Measurements from ENCODE around the gene LSM12.
"Not testable (repeated sequence)": the region's sequence is repeated elsewhere in the genome, so short reads cannot be mapped to it uniquely, and the experiment has no call there.

LSM12 gene
- 8.9 to 20.3 (median 11.7) reads per million in 3 experiments for total RNA-seq

GRCh38 chr17:44066204-44066930, at the start of gene LSM12:
Gene LSM12 (minus strand): TSS chr17:44066671. CDS start chr17:44066587, 84 bp downstream.
- peak; percentile 88 for DNase-seq

DNA sequence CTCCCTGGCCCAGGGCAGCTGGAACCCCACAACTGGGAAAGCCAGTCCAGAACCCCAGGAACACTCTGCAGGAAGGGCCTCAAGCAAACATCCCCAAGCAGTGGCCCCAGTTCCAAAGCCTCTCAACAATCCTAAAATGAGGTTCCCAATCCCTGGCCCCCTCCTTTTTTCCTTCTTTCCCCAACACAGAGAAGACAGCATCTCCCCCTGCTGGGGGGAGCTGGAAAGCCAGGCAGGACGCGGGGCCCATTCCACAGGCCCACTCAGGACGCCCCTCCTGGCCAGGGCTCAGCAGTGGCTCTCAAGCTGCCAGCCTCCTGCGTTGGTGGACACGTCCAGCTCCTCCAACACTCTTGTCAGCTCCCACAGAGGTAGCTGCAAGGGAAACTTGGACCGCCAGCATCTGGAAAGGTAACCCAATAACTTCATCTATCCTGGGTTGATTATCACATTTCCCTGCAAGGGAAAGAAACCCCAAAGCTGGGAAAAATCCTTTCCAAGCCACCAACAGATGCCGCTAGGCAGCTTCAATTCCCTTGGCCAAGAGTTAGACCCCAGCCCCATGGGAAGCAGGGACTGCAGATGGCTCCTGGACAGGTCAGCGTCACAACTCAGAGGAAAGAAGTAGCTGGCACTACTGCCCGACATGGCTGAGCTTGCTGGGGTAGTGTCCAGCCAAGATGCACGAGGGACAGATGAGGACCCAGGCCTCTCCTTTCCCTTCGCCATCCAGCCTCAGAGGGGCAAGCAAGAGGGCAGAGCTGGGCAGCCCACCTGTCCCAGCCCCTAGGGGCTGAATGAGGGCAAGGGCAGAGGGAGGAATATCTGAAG, 49.3 kb upstream of the LSM12 start:
- no peak for DNase-seq

DNA sequence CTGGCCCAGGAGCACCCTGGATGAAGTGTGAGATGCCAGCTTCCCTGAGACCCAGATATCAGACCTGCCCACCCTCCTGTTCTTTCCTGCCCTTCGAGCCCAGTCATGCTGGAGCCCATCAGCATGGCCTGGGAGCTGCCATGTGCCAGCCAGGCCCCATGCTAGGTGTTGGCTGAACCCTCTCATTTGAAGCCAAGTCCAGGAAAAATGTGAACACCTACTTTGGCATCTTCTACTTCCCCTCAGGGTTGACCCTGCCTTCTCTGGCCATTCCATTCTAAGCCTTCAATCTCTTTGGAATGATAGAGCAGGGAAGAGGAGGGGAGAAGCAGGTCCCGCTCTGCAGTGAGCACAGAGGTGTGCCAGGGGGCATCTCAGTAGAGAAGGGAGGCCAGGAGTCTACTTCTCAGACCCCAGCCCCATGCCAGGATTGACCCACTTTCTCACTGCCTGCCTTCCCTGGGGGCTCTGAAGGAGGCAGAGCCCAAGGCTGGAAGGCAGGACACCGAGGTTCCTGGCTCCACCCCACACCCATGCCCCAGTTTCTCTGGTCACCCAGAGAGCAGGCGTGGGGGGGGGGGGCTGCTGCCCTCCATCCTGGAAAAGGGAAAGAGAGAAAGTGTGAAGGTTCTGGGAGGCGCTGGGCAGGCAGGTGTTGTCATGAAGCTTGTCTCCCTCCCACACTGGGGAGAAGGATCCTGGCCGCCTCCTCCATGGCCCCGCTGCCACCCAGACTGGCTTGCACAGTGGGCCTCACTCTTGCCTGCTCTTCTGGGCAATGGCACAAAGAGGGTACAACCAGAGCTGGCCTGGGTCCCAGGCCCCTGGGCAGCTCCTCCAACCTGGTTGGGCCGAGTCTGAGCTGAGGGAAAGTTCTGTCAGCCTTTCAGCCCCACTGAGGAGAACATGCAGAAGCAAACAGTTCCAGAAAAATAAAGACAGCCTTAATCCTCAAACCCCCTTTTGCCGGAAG, 47.7 kb upstream of the LSM12 start:
- DNase-seq, result no peak

DNA sequence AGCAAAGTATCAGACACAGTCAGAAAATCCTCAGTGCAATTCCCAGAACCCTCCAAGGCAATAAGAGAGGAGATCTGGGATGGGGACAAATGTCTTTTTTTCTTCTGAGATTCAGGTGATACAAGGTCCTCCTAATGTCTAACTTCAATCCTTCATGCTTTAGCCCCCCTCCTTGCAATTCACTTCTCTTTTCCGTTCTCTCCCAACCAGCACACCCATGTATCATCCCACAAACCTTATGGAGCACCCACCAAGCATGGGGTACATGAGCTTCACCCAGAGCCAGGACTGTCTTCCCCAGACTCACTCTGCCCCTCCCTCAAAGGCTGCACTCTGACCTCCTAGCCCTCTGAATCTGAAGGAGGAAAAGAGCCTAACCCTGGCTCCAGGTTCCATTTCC, 46.9 kb upstream of the LSM12 start:
- no peak for DNase-seq

GRCh38 chr17:44112284-44113280, 46.1 kb upstream of the LSM12 start:
- DNase-seq, result no peak

- no peak for DNase-seq
Observed at GRCh38 chr17:44111777-44112176, 45.3 kb upstream of the LSM12 start.

DNA sequence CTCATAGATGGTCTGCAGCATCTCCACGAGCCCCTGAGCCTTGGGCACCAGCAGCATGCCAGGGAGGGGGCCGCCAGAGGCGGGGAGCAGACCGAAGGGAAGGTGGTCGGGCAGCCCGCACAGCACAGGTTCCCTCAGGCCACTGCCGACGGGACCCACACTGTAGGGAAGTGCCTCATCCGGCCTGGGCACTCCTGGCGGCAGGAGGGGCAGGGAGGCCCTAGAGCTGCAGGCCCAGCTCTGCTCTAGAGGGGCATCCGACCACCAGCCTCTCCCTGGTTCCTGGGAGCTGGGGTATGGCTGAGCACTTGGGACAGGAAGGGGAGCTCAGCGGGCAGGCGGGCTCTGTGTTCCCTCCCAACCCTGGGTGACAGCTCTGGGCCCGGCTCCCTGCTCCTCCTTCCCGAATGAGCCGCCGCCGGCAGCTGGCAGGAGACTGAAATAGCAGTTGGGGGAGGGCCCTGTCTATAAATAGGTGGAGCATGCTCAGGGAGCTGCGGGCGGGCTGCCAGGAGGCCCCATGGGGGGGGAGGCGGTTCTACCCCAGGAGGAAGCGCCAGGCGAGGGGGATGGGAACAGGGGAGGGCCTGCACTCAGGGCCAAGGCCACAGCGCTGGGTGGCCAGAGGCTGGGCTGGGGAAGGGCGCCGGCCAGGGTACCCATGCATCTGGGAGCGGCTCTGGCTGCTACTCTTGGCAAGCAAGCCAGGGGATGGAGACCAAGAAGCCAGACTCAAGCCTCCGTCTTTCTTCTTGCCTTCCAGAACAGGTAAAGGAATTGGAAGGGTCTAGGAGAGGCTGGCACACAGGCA, 44.6 kb upstream of the LSM12 start:
- peak; percentile 13 for DNase-seq

DNA sequence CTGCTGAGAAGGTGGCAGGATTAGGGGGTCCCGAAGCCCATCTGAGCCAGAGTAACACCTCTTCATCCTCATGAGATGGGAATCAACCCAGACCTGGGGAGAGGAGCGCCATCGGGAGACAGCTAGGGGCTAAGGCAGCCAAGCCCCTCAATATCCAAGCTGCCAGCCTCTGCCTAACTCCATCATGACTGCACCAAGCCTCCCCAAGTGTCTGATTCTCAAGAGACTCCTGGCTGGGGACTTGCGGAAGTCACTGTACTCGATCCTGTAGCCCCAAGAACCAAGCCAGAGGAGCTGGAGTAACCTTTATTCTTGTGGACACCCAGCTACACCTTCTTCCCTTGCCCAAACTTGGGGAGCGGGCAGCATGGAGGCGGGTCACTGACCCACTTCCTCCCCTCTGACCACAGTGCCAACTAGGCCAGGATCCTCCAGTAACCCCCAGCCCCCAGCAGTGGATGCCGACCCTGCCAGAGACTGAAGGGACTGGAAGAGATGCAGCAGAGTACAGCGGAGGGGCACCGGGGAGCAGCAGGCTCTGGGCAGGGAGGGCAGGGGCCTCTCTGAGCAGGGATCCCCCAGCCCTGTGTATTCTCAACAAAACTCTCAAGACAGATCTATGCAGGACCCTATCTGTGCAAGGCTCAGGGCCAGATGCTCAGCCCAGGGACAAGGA, 43.7 kb upstream of the LSM12 start:
- no peak for DNase-seq

- DNase-seq, result no peak
Observed at GRCh38 chr17:44109312-44109630, 42.8 kb upstream of the LSM12 start.

- no peak for DNase-seq
Observed at GRCh38 chr17:44108440-44109311, 42.2 kb upstream of the LSM12 start.

GRCh38 chr17:44106801-44107200, 40.3 kb upstream of the LSM12 start:
- DNase-seq, result no peak

DNA sequence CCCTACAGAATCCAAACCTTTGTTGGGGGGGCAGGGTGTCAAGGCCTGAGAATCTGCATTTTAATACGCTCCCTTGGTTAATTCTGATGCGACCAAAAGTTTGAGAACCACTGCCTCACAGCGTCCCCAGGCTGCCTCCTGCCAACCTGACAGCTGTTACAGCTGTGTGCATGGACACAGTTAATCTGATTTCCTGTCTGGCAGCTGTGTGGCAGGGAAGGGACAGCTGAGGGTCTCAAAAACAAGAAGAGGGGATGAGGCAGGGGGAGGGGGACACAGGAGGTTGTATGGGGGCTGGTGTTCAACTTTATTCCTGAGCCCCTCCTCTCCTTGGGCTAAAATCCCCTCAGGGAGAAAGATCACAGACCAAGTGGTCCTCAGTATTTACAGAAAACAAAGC, 39.5 kb upstream of the LSM12 start:
- no peak for DNase-seq

DNA sequence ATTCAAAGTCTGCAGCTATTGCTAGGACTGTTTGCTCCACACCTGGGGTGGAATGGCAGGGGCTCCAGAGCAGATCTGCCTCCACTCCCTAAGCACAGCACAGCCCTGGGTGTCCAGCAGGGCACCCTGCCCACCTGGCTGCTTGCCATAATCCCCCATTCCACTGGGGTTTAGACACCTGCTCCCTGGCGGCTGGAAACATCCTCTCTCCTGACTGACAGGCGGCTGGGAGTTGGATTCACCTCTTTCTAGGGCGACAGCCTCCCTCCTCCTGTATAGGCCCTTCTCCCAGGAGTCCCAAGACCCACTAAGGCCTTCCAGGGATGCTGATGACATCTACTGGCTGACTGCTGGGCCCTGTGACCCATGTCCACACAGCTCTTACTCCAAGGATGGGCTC, 39.0 kb upstream of the LSM12 start:
- DNase-seq, result no peak

DNA sequence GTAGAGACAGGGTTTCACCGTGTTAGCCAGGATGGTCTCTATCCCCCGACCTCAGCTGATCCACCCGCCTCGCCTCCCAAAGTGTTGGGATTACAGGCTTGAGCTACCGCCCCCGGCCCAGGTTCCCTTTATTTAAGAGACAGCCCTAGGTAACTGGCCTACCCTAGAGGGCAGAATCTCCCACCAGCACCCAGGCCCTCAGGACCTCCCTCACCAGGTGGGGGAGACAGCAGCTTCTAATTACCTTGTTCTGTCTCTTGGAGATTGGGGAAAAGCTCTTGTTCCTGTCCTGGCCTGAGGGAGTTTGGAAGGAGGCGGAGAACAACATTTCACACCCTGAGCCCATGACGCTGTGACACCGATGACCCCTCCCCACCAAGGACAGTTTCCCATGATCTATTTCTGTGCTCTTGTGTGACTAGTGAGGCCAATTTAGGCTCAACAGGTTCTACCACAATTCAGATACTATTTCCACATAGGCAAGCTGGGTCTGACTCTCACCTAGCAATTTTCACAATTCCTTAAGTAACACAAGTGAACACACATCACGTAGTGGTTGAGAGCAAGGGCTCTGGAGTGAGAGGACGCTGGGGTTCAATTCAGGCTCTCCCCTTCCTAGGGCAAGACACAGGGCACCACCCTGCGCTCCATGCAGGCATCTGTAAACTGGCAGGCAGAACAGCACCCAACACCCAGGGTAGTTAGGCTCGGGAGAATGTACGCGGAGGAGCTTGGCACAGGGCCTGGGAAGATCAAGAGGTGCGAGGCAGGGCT, 36.6 kb upstream of the LSM12 start:
- no peak for DNase-seq

GRCh38 chr17:44101858-44102257, 35.4 kb upstream of the LSM12 start:
- DNase-seq, result not testable (repeated sequence)

- DNase-seq, result no peak
Observed at GRCh38 chr17:44097110-44097958, 30.9 kb upstream of the LSM12 start.
